Esophagus squamous epithelium (tissue), 5 donors: ENCODE measurements around the gene RNF186. TPM values are rescaled to one million over a fixed set of nuclear protein-coding genes. Genes with fewer than 3 reads are reported as not detected.

Experiments
- DNase-seq: peaks from one replicate; lab custom pipeline; 2025; lab: John Stamatoyannopoulos, UW
- H3K27ac ChIP-seq, 4 donors: fragments of 200-600 bp; sonication (generic); one replicate each; pipeline ENCODE4 v1.5.1; 2016 to 2019; ENCODE audit warnings: mild to moderate bottlenecking in 1 of 4
- H3K27me3 ChIP-seq, 4 donors: fragments of 200-600 bp; sonication (generic); 1 replicate in 3 of 4; 2 replicates in 1 of 4; pipeline versions ENCODE4 v1.5.1 to v1.6.0; 2017 to 2021; ENCODE audit warnings: antibody characterized with exemption in 1 of 4
- H3K36me3 ChIP-seq, 3 donors: fragments of 200-600 bp; sonication (generic); one replicate each; pipeline ENCODE4 v1.5.1; 2016 to 2019
- H3K4me1 ChIP-seq, 3 donors: fragments of 200-600 bp; sonication (generic); one replicate each; pipeline ENCODE4 v1.5.1; 2017 to 2019
- H3K4me3 ChIP-seq, 4 donors: fragments of 200-600 bp; sonication (generic); 1 replicate in 3 of 4; 2 replicates in 1 of 4; pipeline ENCODE4 v1.5.1; 2016 to 2019; ENCODE audit warnings: mild to moderate bottlenecking in 2 of 4, moderate library complexity in 1 of 4
- H3K9me3 ChIP-seq, 3 donors: fragments of 200-600 bp; sonication (generic); one replicate each; pipeline ENCODE4 v1.5.1; 2016 to 2019
- POLR2A ChIP-seq, 4 donors: fragments of 450-650 bp; IDR thresholded peaks; one replicate each; pipeline ENCODE4 v1.6.1; 2017; ENCODE audit warnings: antibody characterized with exemption in 4 of 4, mild to moderate bottlenecking in 4 of 4, moderate library complexity in 3 of 4
- WGBS, 2 donors: methylation state at CpG; one replicate each; pipeline ENCODE4 v1.1.5; 2018; 5-methylcytosine and 5-hydroxymethylcytosine counted together
- intact Hi-C: fragments of 100-400 bp; cut with DNase I; formaldehyde crosslinking; loops from one replicate; pipeline ENCODE4 v1.15.0; 2022
- total RNA-seq, 4 donors: library from RNA; depleted of rRNA; stranded (reverse); fragments of >200 nt; gene quantifications; one replicate each; pipeline ENCODE4 v1.1.0, GENCODE V29; 2016
- TF ChIP-seq, protein P1 (sequence below), 6 experiments: fragments of 450-650 bp in 4 of 6; fragments of 200-600 bp in 2 of 6; sonication (generic) in 2 of 6; IDR thresholded peaks; one replicate each; pipeline ENCODE4 v1.5.1; 2016 to 2019; ENCODE audit warnings: antibody characterized with exemption in 6 of 6, mild to moderate bottlenecking in 4 of 6, moderate library complexity in 4 of 6
- donor health status: DM: yes; HTN: yes; CAD: no.

RNF186 gene
- total RNA-seq, 4 donors from 2014 or later, result not detected

GRCh38 chr1:19770436-19771190 is 44.5 kb downstream of the RNF186 start:
- no peak for DNase-seq
- Histone ChIP-seq H3K36me3 (peaks cover 0 to 94% (median 4%) of the 10 kb centered on the region in 3 donors), H3K4me1 (peaks cover 0 to 4% (median 0%) of the 10 kb centered on the region in 3 donors), H3K27ac (no peak overlapping the region), H3K9me3 (no peaks in the 10 kb centered on the region), H3K27me3 (no peaks in the 10 kb centered on the region), H3K4me3 (no peak overlapping the region)
- 78% methylated on average over 10 of the region's 10 CpGs for WGBS, 2 donors
- TF ChIP-seq POLR2A (IDR thresholded peaks at IDR 0.05), result no peak
- TF ChIP-seq, protein P1, sequence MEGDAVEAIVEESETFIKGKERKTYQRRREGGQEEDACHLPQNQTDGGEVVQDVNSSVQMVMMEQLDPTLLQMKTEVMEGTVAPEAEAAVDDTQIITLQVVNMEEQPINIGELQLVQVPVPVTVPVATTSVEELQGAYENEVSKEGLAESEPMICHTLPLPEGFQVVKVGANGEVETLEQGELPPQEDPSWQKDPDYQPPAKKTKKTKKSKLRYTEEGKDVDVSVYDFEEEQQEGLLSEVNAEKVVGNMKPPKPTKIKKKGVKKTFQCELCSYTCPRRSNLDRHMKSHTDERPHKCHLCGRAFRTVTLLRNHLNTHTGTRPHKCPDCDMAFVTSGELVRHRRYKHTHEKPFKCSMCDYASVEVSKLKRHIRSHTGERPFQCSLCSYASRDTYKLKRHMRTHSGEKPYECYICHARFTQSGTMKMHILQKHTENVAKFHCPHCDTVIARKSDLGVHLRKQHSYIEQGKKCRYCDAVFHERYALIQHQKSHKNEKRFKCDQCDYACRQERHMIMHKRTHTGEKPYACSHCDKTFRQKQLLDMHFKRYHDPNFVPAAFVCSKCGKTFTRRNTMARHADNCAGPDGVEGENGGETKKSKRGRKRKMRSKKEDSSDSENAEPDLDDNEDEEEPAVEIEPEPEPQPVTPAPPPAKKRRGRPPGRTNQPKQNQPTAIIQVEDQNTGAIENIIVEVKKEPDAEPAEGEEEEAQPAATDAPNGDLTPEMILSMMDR (IDR thresholded peaks at IDR 0.05), result no peak
- intact Hi-C loops, result no loop called here

GRCh38 chr1:19769211-19769932 is 45.7 kb downstream of the RNF186 start:
- 78 to 86% methylated on average over 9 to 10 of the region's 10 CpGs for WGBS, 2 donors
- peaks cover 0 to 86% (median 4%) of the 10 kb centered on the region in 3 donors for H3K36me3 ChIP-seq
- H3K27me3 ChIP-seq, result no peaks in the 10 kb centered on the region
- no peak overlapping the region for H3K4me3 ChIP-seq
- H3K9me3 ChIP-seq, result no peaks in the 10 kb centered on the region
- no peak overlapping the region for H3K27ac ChIP-seq
- H3K4me1 ChIP-seq, result peaks cover 0 to 4% (median 0%) of the 10 kb centered on the region in 3 donors
- TF ChIP-seq POLR2A (IDR thresholded peaks at IDR 0.05), result no peak
- TF ChIP-seq, protein P1 (IDR thresholded peaks at IDR 0.05), result no peak
- DNase-seq, result no peak
- intact Hi-C loops, result no loop called here

- no peaks in the 10 kb centered on the region for H3K9me3 ChIP-seq
- no peak for TF ChIP-seq POLR2A (IDR thresholded peaks at IDR 0.05)
- TF ChIP-seq, protein P1 (IDR thresholded peaks at IDR 0.05), result no peak
- H3K36me3 ChIP-seq, result peaks cover 0 to 86% (median 4%) of the 10 kb centered on the region in 3 donors
- no peak overlapping the region for H3K27ac ChIP-seq
- no peaks in the 10 kb centered on the region for H3K27me3 ChIP-seq
- DNase-seq, result no peak
- 91 to 93% methylated on average over 12 to 13 of the region's 18 CpGs for WGBS, 2 donors
- H3K4me1 ChIP-seq, result peaks cover 0 to 4% (median 0%) of the 10 kb centered on the region in 3 donors
- intact Hi-C loops, result no loop called here
- no peak overlapping the region for H3K4me3 ChIP-seq
These were observed 46.5 kb downstream of the RNF186 start for GRCh38 chr1:19768353-19769210.

DNA sequence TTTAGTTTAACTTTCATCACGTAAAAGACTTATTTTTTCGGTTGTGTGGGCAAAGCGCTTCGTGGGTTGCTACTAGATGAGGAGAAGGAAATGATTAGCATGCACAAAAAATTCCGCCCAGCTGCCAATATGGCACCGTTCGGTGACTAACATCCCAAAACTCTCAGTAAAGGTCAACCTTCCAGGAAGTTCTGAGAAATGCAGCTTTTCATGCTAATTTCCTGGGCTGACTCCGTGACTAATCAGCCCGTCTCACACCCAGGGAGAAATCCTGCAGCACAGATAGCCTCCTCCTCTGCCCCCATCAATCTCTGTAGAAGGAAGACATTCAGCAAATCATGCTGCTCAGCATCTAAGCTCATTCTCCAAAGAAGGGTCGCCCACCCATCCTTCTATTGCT is 49.5 kb downstream of the RNF186 start:
- no peak overlapping the region for H3K27ac ChIP-seq

More for the DNA sequence above, 49.5 kb downstream of the RNF186 start:
- H3K36me3 ChIP-seq, result peaks cover 0 to 69% (median 2%) of the 10 kb centered on the region in 3 donors
- TF ChIP-seq POLR2A (IDR thresholded peaks at IDR 0.05), result no peak
- TF ChIP-seq, protein P1 (IDR thresholded peaks at IDR 0.05), result no peak
- intact Hi-C loops, result no loop called here
- H3K27me3 ChIP-seq, result no peaks in the 10 kb centered on the region
- no peak for DNase-seq
- 55 to 59% methylated on average over 10 of the region's 10 CpGs for WGBS, 2 donors
- H3K4me3 ChIP-seq, result no peak overlapping the region
- peaks cover 0 to 4% (median 0%) of the 10 kb centered on the region in 3 donors for H3K4me1 ChIP-seq
- H3K9me3 ChIP-seq, result no peaks in the 10 kb centered on the region
